BJ (cell line): ENCODE results near the gene KCNK1. TPM values are rescaled to one million over a fixed set of nuclear protein-coding genes. Genes with fewer than 3 reads are reported as not detected.

ENCODE experiments used
- CTCF ChIA-PET: fragments of 350-600 bp; formaldehyde crosslinking; extraction: SDS; loops from one replicate; lab custom pipeline; 2021; ENCODE audit warnings: antibody characterized with exemption, inconsistent platforms; lab: Yijun Ruan, JAX
- POLR2A ChIA-PET: fragments of 300-600 bp; sonication (Branson Sonifier 250); formaldehyde crosslinking; extraction: SDS; loops from one replicate; lab custom pipeline; 2021; ENCODE audit warnings: antibody characterized with exemption; lab: Charles Lee
- DNase-seq: peaks from one replicate; pipeline ENCODE4 v3.0.0-alpha.2; 2011; ENCODE audit warnings: low read depth
- H3K27me3 ChIP-seq: 2 replicates; pipeline ENCODE4 v1.6.0; 2011; ENCODE audit warnings: low read length; ENCODE audit not compliant: control insufficient read depth, insufficient read depth
- H3K36me3 ChIP-seq: 2 replicates; pipeline ENCODE4 v1.5.1; 2011; ENCODE audit warnings: low read length; ENCODE audit not compliant: control insufficient read depth, insufficient read depth
- H3K4me3 ChIP-seq: 2 replicates; pipeline ENCODE4 v1.5.1; 2011; ENCODE audit warnings: low read depth, mild to moderate bottlenecking, control low read depth, low read length
- CTCF ChIP-seq: IDR thresholded peaks from 2 replicates; pipeline ENCODE4 v1.5.1; 2011; ENCODE audit warnings: low read depth, mild to moderate bottlenecking, control low read depth, inconsistent platforms, low read length, moderate library complexity; ENCODE audit not compliant: insufficient read depth
- polyA plus RNA-seq: library from polyadenylated mRNA; depleted of rRNA; stranded (reverse); fragments of >200 nt; gene quantifications from 2 replicates; pipeline ENCODE4 v1.2.3, GENCODE V29; 2011

KCNK1 gene
- polyA plus RNA-seq, 1 experiment: 3.0 TPM

DNA sequence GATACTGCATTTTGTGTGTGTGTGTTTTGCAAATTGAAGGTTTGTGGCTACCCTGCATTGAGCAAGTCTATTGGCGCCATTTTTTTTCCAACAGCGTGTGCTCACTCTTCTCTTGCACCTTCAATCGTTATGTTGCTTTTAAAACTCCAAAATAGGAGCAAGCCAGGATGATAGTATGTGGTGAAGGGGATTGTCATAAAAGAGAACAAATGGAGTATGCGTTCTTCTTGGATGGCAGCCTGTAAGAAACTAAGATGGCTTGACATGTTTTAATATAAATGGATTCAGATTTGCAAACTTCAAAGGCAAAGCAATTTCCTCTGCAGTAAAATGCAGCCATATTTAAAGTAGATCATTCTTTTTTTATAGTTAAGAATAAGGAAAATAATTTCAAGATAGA, 43.2 kb upstream of the KCNK1 start:
- Histone ChIP-seq H3K36me3 (no peaks in the 10 kb centered on the region), H3K27me3 (no peaks in the 10 kb centered on the region), H3K4me3 (no peak overlapping the region)
- CTCF ChIA-PET: no interaction called here
- no peak for TF ChIP-seq CTCF
- no peak for DNase-seq
- POLR2A ChIA-PET: no interaction called here

DNA sequence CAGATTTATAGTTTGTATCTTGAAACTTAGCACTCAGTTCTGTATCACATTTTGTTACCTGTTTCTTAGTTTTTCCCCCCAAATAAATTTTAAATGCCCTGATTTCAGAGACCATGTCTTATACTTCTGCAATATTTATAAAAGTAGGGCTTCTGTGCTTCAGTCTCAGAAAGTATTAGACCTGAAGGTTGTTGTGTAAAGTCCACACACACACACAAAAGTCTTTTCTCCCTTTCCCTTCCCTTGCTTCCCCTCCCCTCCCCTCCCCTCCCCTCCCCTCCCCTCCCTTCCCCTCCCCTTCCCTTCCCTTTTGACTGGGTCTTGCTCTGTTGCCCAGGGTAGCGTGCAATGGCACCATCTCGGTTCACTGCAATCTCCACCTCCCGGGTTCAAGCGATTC, 41.0 kb upstream of the KCNK1 start:
- POLR2A ChIA-PET: interaction anchor here (0.6 kb wide), 1 partner anchor 53 kb away, joined by 5 read pairs; no protein-coding TSS in a partner anchor
- TF ChIP-seq CTCF: no peak

DNA sequence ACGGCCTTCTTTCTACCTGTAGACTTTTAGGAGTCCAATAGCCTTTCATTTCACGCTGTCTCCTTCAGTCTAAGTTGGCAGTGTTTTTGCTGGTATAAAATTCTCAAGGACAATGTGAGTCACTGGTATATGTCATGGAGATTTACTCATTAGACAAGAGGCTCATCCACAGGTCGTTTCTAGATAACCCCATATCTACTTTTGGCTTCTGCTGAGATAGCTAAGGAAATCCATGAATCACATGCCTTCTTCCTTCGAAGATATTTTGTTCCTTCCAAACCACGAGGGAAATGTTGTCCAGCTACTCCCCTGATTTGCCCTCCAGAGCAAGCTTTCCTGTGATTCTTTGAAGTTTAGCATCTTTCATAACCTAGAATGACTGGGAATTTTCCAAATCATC, 38.5 kb upstream of the KCNK1 start:
- CTCF ChIA-PET: no interaction called here
- POLR2A ChIA-PET: no interaction called here

More for the DNA sequence above, 41.0 kb upstream of the KCNK1 start:
- no peaks in the 10 kb centered on the region for H3K36me3 ChIP-seq
- no peak for DNase-seq
- CTCF ChIA-PET: no interaction called here
- H3K27me3 ChIP-seq: no peaks in the 10 kb centered on the region
- H3K4me3 ChIP-seq: no peak overlapping the region

DNA sequence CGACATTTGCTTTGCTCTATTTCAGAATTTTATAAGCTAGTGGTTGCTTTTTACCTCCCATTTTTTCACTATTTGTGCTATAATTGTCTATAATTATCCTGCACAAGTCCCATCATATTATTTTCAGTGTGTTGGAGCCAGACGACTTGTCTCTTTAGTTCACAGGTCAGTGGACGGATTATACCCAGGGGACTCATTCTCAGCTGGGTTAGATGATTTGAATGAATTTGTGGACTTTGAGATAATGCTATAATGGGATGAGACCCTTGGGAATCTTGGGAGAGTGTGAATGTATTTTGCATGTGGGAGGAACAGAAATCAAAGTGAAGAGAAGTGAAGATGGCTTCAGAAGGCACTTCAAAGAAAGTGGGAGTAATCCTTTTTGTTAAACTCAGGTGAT, 31.5 kb upstream of the KCNK1 start:
- no peaks in the 10 kb centered on the region for H3K27me3 ChIP-seq
- ChIA-PET CTCF (interaction anchor here (0.6 kb wide), 1 partner anchor 15 kb away, joined by 4 read pairs; no protein-coding TSS in a partner anchor), POLR2A (no interaction called here)
- H3K36me3 ChIP-seq: no peaks in the 10 kb centered on the region
- DNase-seq: no peak
- no peak overlapping the region for H3K4me3 ChIP-seq
- no peak for TF ChIP-seq CTCF

More for the DNA sequence above, 38.5 kb upstream of the KCNK1 start:
- no peak overlapping the region for H3K4me3 ChIP-seq
- no peak for TF ChIP-seq CTCF
- no peak for DNase-seq
- no peaks in the 10 kb centered on the region for H3K27me3 ChIP-seq
- no peaks in the 10 kb centered on the region for H3K36me3 ChIP-seq

- POLR2A ChIA-PET: no interaction called here
- Histone ChIP-seq H3K4me3 (no peak overlapping the region), H3K36me3 (no peaks in the 10 kb centered on the region), H3K27me3 (no peaks in the 10 kb centered on the region)
- no peak for TF ChIP-seq CTCF
- DNase-seq: no peak
- CTCF ChIA-PET: no interaction called here
Observed at GRCh38 chr1:233584376-233584775, 29.5 kb upstream of the KCNK1 start.
